K562 (cell line): Measurements from ENCODE around the gene OPA1. TPM values are rescaled to one million over a fixed set of nuclear protein-coding genes. Genes with fewer than 3 reads are reported as not detected.
A peak's percentile ranks its signal among the peaks of the same experiment; 100 is the strongest.
"Not testable (repeated sequence)": the region's sequence is repeated elsewhere in the genome, so short reads cannot be mapped to it uniquely, and the experiment has no call there.

Source experiments
- ATAC-seq: fragments of 200-7000 bp; cut with Tn5 transposase; 3 replicates; pipeline ENCODE4 v1.9.1; 2020; ENCODE audit warnings: moderate library complexity
- BruUV-seq: library from RNA; stranded (reverse); fragments of 400-500 nt; replicated peaks from 2 replicates; lab custom pipeline; 2021; lab: Mats Ljungman, UMichigan
- CTCF ChIA-PET: fragments of 300-600 bp; formaldehyde crosslinking; extraction: SDS; loops from one replicate; lab custom pipeline; 2021; ENCODE audit warnings: low intra/inter-chr PET ratio; lab: Yijun Ruan, JAX
- POLR2A ChIA-PET: fragments of 300-600, 350-650 bp; sonication (Branson Sonifier 250); formaldehyde crosslinking; extraction: SDS; loops from one replicate; lab custom pipeline; 2021; ENCODE audit warnings: antibody characterized with exemption, inconsistent platforms; lab: Yijun Ruan, JAX
- DNase-seq, 4 experiments: peaks; one replicate each; pipeline versions ENCODE4 v3.0.0 to v3.0.0-alpha.2; 2011 to 2018; ENCODE audit warnings: low spot score in 3 of 4, mixed read lengths in 3 of 4; ENCODE audit errors: extremely low read depth in 1 of 4
- FAIRE-seq: peaks from 2 replicates; lab custom pipeline; 2011; peaks lifted over from hg19 to GRCh38; lab: Jason Lieb, UNC
- H2AFZ ChIP-seq: 2 replicates; pipeline ENCODE4 v1.6.0; 2011; ENCODE audit warnings: low read depth, low read length, control low read depth, inconsistent platforms
- H3K27ac ChIP-seq: fragments of 200-600 bp; 3 replicates; pipeline ENCODE4 v1.8.0; 2011; ENCODE audit warnings: low read depth, mild to moderate bottlenecking, control low read depth, inconsistent platforms, low read length, moderate library complexity, mixed read lengths; ENCODE audit errors: extremely low read depth
- H3K27me3 ChIP-seq, 2 experiments: fragments of 300-600 bp in 1 of 2; 2 replicates in 1 of 2; 3 replicates in 1 of 2; pipeline versions ENCODE4 v1.6.0 to v1.8.0; 2011; ENCODE audit warnings: inconsistent platforms in 2 of 2, low read length in 2 of 2, mild to moderate bottlenecking in 1 of 2, mixed read lengths in 1 of 2, moderate library complexity in 1 of 2; ENCODE audit not compliant: control insufficient read depth in 2 of 2, insufficient read depth in 2 of 2
- H3K36me3 ChIP-seq: fragments of 300-600 bp; 3 replicates; pipeline ENCODE4 v1.8.0; 2011; ENCODE audit warnings: mild to moderate bottlenecking, low read length, inconsistent platforms; ENCODE audit not compliant: control insufficient read depth, insufficient read depth
- H3K4me1 ChIP-seq, 2 experiments: fragments of 200-600 bp in 1 of 2; replicated peaks in 1 of 2; 2 replicates in 1 of 2; 3 replicates in 1 of 2; pipeline versions ENCODE4 v1.5.1 to v1.8.0; 2011; ENCODE audit warnings: inconsistent platforms in 2 of 2, low read length in 2 of 2, mild to moderate bottlenecking in 1 of 2, mixed read lengths in 1 of 2, moderate library complexity in 1 of 2; ENCODE audit not compliant: control insufficient read depth in 2 of 2, insufficient read depth in 2 of 2
- H3K4me2 ChIP-seq: 2 replicates; pipeline ENCODE4 v1.6.1; 2011; ENCODE audit warnings: low read length, control low read depth, inconsistent platforms, mixed read lengths; ENCODE audit not compliant: insufficient read depth
- H3K4me3 ChIP-seq: fragments of 200-600 bp; sonication (generic), shearing (Covaris generic); 2 replicates; pipeline ENCODE4 v1.5.1; 2016; ENCODE audit warnings: control low read depth, inconsistent platforms
- H3K79me2 ChIP-seq: fragments of 200-600 bp; 3 replicates; pipeline ENCODE4 v1.8.0; 2011; ENCODE audit warnings: low read length, inconsistent platforms; ENCODE audit not compliant: control insufficient read depth, insufficient read depth
- H3K9ac ChIP-seq, 2 experiments: 2 replicates each; pipeline versions ENCODE4 v1.6.0 to v1.6.1; 2011; ENCODE audit warnings: low read depth in 2 of 2, low read length in 2 of 2, control low read depth in 1 of 2, inconsistent platforms in 1 of 2, mild to moderate bottlenecking in 1 of 2, mixed read lengths in 1 of 2; ENCODE audit not compliant: insufficient read depth in 1 of 2
- H3K9me1 ChIP-seq: one replicate; pipeline ENCODE4 v1.6.0; 2011; ENCODE audit warnings: inconsistent platforms, mild to moderate bottlenecking, low read length, moderate library complexity; ENCODE audit not compliant: control insufficient read depth, insufficient read depth
- H3K9me3 ChIP-seq: replicated peaks from 2 replicates; pipeline ENCODE4 v1.5.1; 2011; ENCODE audit warnings: low read depth, low read length, inconsistent platforms; ENCODE audit not compliant: control insufficient read depth, insufficient read depth
- H4K20me1 ChIP-seq: replicated peaks from 2 replicates; pipeline ENCODE4 v1.6.1; 2011; ENCODE audit warnings: low read length, inconsistent platforms, mixed read lengths; ENCODE audit not compliant: control insufficient read depth, insufficient read depth
- CBX3 ChIP-seq, 2 experiments: IDR thresholded peaks; 1 replicate in 1 of 2; 2 replicates in 1 of 2; pipeline ENCODE4 v1.6.1; 2012; ENCODE audit warnings: inconsistent platforms in 2 of 2, low read length in 2 of 2, borderline replicate concordance in 1 of 2, control low read depth in 1 of 2
- MAZ ChIP-seq, 2 experiments: fragments of 450-650 bp in 1 of 2; sonication (generic) in 1 of 2; formaldehyde crosslinking; IDR thresholded peaks in 1 of 2; conservative IDR thresholded peaks in 1 of 2; 2 replicates each; pipeline versions ENCODE4 v1.4.0 to v1.5.0; 2020; ENCODE audit warnings: mild to moderate bottlenecking in 1 of 2, missing genetic modification reagents in 1 of 2
- SMC3 ChIP-seq: conservative IDR thresholded peaks from 2 replicates; pipeline ENCODE4 v1.6.1; 2011; ENCODE audit warnings: low read depth, low read length, improper control_type of control experiment; ENCODE audit not compliant: insufficient read depth
- YY1 ChIP-seq, 3 experiments: IDR thresholded peaks; 2 replicates each; pipeline ENCODE4 v1.6.1; 2011; ENCODE audit warnings: low read length in 2 of 3, mild to moderate bottlenecking in 2 of 3, moderate library complexity in 2 of 3, borderline replicate concordance in 1 of 3, control low read depth in 1 of 3, low read depth in 1 of 3; ENCODE audit not compliant: insufficient read depth in 3 of 3, insufficient replicate concordance in 2 of 3, control insufficient read depth in 1 of 3, insufficient read length in 1 of 3; ENCODE audit errors: extremely low read depth in 1 of 3
- in situ Hi-C: fragments of 300-500 bp; cut with MboI; formaldehyde crosslinking; loops from 4 replicates; pipeline ENCODE4 v1.15.0; 2018; ENCODE audit warnings: inconsistent platforms, mixed read lengths
- intact Hi-C: fragments of 100-400 bp; cut with micrococcal nuclease; formaldehyde crosslinking; loops from 2 replicates; pipeline ENCODE4 v1.14.2; 2022
- polyA plus RNA-seq, 8 experiments: library from polyadenylated mRNA; depleted of rRNA in 4 of 8; stranded (reverse) in 5 of 8; unstranded in 3 of 8; fragments of >200 nt; fragmentation: Nextera tagmentation in 2 of 8; fragmentation: Illumina TruSeq in 1 of 8; extraction: Ambion mirVana in 2 of 8; extraction: Trizol in 1 of 8; gene quantifications; 2 replicates each; pipeline versions ENCODE4 v1.2.1 to v1.2.3, GENCODE V29; 2011 to 2014; ENCODE audit warnings: inconsistent platforms in 1 of 8, missing spikeins in 1 of 8
- total RNA-seq, 7 experiments: library from RNA; depleted of rRNA in 6 of 7; stranded (reverse); fragments of >200 nt in 6 of 7; fragmentation: Illumina TruSeq in 2 of 7; extraction: Trizol in 2 of 7; gene quantifications; 2 replicates each; pipeline versions ENCODE4 v1.2.1 to v1.2.3, GENCODE V29; 2011 to 2021; ENCODE audit warnings: low replicate concordance in 1 of 7
- TF ChIP-seq, protein P1 (sequence below): fragments of 450-650 bp; IDR thresholded peaks from 2 replicates; pipeline ENCODE4 v1.6.1; 2016; ENCODE audit warnings: mild to moderate bottlenecking
- TF ChIP-seq, protein P2 (sequence below), 2 experiments: fragments of 450-650 bp; formaldehyde crosslinking in 1 of 2; IDR thresholded peaks; 2 replicates each; pipeline versions ENCODE4 v1.4.0 to v1.6.1; 2014 to 2020; ENCODE audit warnings: mild to moderate bottlenecking in 2 of 2, borderline replicate concordance in 1 of 2, low read depth in 1 of 2

The OPA1 gene
- total and polyA plus RNA-seq, 9 of the 15 experiments (the other 6 are each of a cell fraction or from before 2014, with no cell fraction given) = 19.7 to 127 (median 94.7) TPM

DNA sequence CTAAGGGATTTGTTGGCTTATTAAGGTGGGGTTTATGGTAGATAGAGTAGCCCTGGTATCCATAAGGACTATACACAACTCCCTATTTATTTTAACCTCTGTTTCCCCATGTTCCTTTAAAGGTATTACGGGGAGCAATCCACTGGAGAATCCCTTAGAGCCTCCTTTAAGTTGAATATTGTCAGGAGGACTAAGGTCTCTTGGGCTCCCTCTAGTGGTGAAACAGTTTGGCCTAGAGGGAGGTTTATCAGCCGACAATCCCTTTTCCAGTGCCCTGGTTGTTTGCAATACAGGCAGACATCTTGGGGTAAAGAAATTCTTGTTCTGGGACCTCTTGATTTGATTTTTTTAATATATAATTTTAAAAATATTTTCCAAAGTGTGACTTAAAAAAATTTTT lies 12.9 kb downstream of the OPA1 start (continued):
- TF ChIP-seq, protein P1, sequence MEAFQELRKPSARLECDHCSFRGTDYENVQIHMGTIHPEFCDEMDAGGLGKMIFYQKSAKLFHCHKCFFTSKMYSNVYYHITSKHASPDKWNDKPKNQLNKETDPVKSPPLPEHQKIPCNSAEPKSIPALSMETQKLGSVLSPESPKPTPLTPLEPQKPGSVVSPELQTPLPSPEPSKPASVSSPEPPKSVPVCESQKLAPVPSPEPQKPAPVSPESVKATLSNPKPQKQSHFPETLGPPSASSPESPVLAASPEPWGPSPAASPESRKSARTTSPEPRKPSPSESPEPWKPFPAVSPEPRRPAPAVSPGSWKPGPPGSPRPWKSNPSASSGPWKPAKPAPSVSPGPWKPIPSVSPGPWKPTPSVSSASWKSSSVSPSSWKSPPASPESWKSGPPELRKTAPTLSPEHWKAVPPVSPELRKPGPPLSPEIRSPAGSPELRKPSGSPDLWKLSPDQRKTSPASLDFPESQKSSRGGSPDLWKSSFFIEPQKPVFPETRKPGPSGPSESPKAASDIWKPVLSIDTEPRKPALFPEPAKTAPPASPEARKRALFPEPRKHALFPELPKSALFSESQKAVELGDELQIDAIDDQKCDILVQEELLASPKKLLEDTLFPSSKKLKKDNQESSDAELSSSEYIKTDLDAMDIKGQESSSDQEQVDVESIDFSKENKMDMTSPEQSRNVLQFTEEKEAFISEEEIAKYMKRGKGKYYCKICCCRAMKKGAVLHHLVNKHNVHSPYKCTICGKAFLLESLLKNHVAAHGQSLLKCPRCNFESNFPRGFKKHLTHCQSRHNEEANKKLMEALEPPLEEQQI = peak; percentile 49; the same call in 1 of the 2 replicates
- peak in 1 of 2 experiments; percentile 49; a peak in 1 of 3 replicates for TF ChIP-seq CBX3 (IDR thresholded peaks at IDR 0.05; ENCODE audit: borderline replicate concordance in 1 of 2, low read length in 2 of 2)
- 0 out of 2 replicates have a peak, but pooled peaks have one; percentile 10 for TF ChIP-seq SMC3
- TF ChIP-seq MAZ (CRISPR knock-in tag; conservative IDR thresholded peaks at IDR 0.05 in 1 of 2, IDR thresholded peaks at IDR 0.05 in 1 of 2) = 0 out of 4 replicates have a peak, but pooled peaks of 1 of the 2 experiments have one; percentile 29
- TF ChIP-seq, protein P2, sequence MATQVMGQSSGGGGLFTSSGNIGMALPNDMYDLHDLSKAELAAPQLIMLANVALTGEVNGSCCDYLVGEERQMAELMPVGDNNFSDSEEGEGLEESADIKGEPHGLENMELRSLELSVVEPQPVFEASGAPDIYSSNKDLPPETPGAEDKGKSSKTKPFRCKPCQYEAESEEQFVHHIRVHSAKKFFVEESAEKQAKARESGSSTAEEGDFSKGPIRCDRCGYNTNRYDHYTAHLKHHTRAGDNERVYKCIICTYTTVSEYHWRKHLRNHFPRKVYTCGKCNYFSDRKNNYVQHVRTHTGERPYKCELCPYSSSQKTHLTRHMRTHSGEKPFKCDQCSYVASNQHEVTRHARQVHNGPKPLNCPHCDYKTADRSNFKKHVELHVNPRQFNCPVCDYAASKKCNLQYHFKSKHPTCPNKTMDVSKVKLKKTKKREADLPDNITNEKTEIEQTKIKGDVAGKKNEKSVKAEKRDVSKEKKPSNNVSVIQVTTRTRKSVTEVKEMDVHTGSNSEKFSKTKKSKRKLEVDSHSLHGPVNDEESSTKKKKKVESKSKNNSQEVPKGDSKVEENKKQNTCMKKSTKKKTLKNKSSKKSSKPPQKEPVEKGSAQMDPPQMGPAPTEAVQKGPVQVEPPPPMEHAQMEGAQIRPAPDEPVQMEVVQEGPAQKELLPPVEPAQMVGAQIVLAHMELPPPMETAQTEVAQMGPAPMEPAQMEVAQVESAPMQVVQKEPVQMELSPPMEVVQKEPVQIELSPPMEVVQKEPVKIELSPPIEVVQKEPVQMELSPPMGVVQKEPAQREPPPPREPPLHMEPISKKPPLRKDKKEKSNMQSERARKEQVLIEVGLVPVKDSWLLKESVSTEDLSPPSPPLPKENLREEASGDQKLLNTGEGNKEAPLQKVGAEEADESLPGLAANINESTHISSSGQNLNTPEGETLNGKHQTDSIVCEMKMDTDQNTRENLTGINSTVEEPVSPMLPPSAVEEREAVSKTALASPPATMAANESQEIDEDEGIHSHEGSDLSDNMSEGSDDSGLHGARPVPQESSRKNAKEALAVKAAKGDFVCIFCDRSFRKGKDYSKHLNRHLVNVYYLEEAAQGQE (IDR thresholded peaks at IDR 0.05; ENCODE audit: borderline replicate concordance) = peak; percentile 16; the same call in 1 of the 2 replicates
- TF ChIP-seq, protein P2 (CRISPR knock-in tag; IDR thresholded peaks at IDR 0.05; ENCODE audit: low read depth) = no peak
- peak in 1 of 3 experiments; percentile 57 for TF ChIP-seq YY1 (IDR thresholded peaks at IDR 0.05; ENCODE audit: borderline replicate concordance in 1 of 3, control insufficient read depth in 1 of 3, extremely low read depth in 1 of 3, insufficient read depth in 3 of 3, insufficient read length in 1 of 3, insufficient replicate concordance in 2 of 3, low read depth in 1 of 3, low read length in 2 of 3)

DNA sequence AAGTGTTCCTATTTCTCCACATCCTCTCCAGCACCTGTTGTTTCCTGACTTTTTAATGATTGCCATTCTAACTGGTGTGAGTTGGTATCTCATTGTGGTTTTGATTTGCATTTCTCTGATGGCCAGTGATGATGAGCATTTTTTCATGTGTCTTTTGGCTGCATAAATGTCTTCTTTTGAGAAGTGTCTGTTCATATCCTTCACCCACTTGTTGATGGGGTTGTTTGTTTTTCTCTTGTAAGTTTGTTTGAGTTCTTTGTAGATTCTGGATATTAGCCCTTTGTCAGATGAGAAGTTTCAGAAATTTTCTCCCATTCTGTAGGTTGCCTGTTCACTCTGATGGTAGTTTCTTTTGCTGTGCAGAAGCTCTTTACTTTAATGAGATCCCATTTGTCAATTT lies 13.9 kb downstream of the OPA1 start:
- POLR2A ChIA-PET, H3K4me3 ChIP-seq, H3K9ac ChIP-seq, CTCF ChIA-PET, H2AFZ ChIP-seq, BruUV-seq, H3K9me3 ChIP-seq, H3K27ac ChIP-seq, ATAC-seq, H3K4me2 ChIP-seq, H3K4me1 ChIP-seq, FAIRE-seq, H3K27me3 ChIP-seq, H3K9me1 ChIP-seq, in situ Hi-C loops, DNase-seq, H4K20me1 ChIP-seq, intact Hi-C loops: not testable (repeated sequence)
- Histone ChIP-seq H3K36me3 (peaks cover 22% of the 10 kb centered on the region; the same call in 2 of the 3 replicates), H3K79me2 (peaks cover 54% of the 10 kb centered on the region)
